ENCODE results near the gene ADORA3.

Gene ADORA3

DNA sequence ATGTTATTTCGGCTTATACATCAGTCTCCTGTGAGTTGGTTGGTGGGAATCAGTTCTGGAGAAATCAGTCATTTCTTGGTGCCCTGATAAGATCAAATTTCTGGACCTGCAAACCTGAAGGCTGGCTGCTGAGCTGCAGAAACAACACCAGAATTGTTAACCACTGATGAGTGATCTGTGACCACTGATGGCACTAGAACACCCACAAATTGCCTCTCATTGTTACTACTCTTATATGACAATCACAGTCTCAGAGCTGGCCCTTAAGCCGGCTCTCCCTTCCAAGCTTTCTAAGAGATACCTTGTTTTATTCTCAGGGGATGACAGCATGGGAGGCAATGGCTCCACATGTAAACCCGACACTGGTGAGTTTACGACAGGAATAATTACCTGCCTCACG is 27.7 kb downstream of the ADORA3 start:
- H3K27ac Mint-ChIP-seq: no peak overlapping the region
- peaks cover 43% of the 10 kb centered on the region for H3K4me1 Mint-ChIP-seq (ENCODE audit: low read depth)
- H3K9me3 Mint-ChIP-seq: no peaks in the 10 kb centered on the region
- intact Hi-C loops (cut with micrococcal nuclease): no loop called here
- H3K4me3 Mint-ChIP-seq: peak overlapping the region; percentile 81
- no peaks in the 10 kb centered on the region for H3K27me3 Mint-ChIP-seq
- peaks cover 55% of the 10 kb centered on the region for H3K36me3 Mint-ChIP-seq (ENCODE audit: low read depth)

GRCh38 chr1:111474521-111474920 is 28.9 kb downstream of the ADORA3 start:
- Mint-ChIP-seq H3K27me3 (no peaks in the 10 kb centered on the region), H3K36me3 (ENCODE audit: low read depth) (peaks cover 55% of the 10 kb centered on the region), H3K9me3 (no peaks in the 10 kb centered on the region), H3K4me3 (peak overlapping the region; percentile 81), H3K4me1 (ENCODE audit: low read depth) (peaks cover 34% of the 10 kb centered on the region), H3K27ac (no peak overlapping the region)
- intact Hi-C loops (cut with micrococcal nuclease): loop anchor here (5.0 kb wide), 1 partner anchor 33 kb away; no protein-coding TSS in a partner anchor

DNA sequence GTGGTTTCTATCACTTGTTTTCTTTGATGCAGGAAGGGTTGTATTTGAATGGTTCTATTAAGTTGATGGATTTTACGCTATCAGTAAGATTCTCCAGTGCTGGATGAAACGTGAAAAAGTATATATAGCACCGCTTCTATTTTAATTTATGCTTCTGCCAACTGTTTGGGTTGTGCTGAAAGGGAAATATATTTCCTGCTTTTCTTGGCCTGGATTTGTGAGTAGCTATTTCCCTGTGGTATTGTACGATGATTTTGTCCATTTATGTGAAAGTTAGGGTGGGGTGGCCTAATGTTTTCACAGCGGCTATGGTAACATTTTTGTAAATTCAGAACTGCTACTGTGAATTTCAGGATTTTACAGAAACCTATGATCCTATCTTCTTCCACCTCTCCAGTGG is 29.3 kb downstream of the ADORA3 start:
- intact Hi-C loops (cut with micrococcal nuclease): loop anchor here (5.0 kb wide), 1 partner anchor 33 kb away; no protein-coding TSS in a partner anchor
- H3K36me3 Mint-ChIP-seq (ENCODE audit: low read depth): peaks cover 55% of the 10 kb centered on the region
- peak overlapping the region; percentile 81 for H3K4me3 Mint-ChIP-seq
- H3K4me1 Mint-ChIP-seq (ENCODE audit: low read depth): peaks cover 34% of the 10 kb centered on the region
- no peak overlapping the region for H3K27ac Mint-ChIP-seq
- H3K27me3 Mint-ChIP-seq: no peaks in the 10 kb centered on the region
- H3K9me3 Mint-ChIP-seq: no peaks in the 10 kb centered on the region

DNA sequence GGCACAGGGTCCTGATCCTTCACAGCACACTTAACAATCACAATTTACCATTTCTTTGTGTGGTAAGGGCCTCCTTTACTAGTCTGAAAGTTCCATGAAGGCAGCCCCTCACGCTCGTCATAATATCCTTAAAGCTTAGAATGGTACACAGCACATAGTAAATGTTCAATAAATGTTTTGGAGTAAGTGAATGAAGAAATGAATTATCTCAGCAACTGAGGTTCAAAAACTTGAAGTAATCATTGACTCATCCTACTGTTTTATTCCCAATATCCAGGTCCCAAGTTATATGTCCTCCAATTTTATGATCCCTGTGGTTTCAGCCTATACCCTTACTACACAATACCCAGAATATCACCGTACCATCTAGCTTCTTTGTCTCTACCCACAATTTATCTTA is 31.9 kb downstream of the ADORA3 start:
- Mint-ChIP-seq H3K9me3 (no peaks in the 10 kb centered on the region), H3K36me3 (ENCODE audit: low read depth) (peaks cover 29% of the 10 kb centered on the region), H3K27ac (no peak overlapping the region), H3K27me3 (no peaks in the 10 kb centered on the region), H3K4me3 (no peak overlapping the region), H3K4me1 (ENCODE audit: low read depth) (peaks cover 21% of the 10 kb centered on the region)
- intact Hi-C loops (cut with micrococcal nuclease): loop anchor here (2.0 to 5.0 kb wide), 2 partner anchors 23 to 36 kb away; partner anchors contain the start of genes ATP5PB and WDR77

GRCh38 chr1:111471012-111471411 is 32.4 kb downstream of the ADORA3 start:
- intact Hi-C loops (cut with micrococcal nuclease): loop anchor here (2.0 to 5.0 kb wide), 2 partner anchors 22 to 36 kb away; partner anchors contain the start of genes ATP5PB and WDR77
- H3K4me1 Mint-ChIP-seq (ENCODE audit: low read depth): peaks cover 18% of the 10 kb centered on the region
- no peaks in the 10 kb centered on the region for H3K27me3 Mint-ChIP-seq
- H3K4me3 Mint-ChIP-seq: no peak overlapping the region
- peaks cover 24% of the 10 kb centered on the region for H3K36me3 Mint-ChIP-seq (ENCODE audit: low read depth)
- H3K9me3 Mint-ChIP-seq: no peaks in the 10 kb centered on the region
- no peak overlapping the region for H3K27ac Mint-ChIP-seq

DNA sequence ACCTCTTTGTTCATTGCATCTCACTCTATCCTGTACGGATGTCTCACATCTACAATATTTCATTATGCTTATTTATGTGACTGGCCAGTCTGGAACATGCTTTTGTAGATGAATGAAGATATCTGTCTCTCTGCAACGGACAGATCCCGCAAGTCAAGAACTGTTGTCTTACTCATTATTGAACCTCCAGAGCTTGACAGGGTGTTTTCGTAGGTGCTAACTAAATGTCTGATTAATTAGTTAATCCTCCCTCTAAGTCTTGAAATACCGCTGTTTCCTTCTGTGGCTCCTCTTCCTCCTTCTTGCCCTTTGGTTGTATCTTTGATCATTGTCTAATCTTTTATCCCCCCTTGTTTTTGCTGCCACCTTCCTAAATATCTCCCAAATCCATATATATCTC is 32.8 kb downstream of the ADORA3 start:
- no peak overlapping the region for H3K27ac Mint-ChIP-seq
- H3K36me3 Mint-ChIP-seq (ENCODE audit: low read depth): peaks cover 20% of the 10 kb centered on the region
- peaks cover 14% of the 10 kb centered on the region for H3K4me1 Mint-ChIP-seq (ENCODE audit: low read depth)
- H3K4me3 Mint-ChIP-seq: no peak overlapping the region
- H3K27me3 Mint-ChIP-seq: no peaks in the 10 kb centered on the region
- H3K9me3 Mint-ChIP-seq: no peaks in the 10 kb centered on the region
- intact Hi-C loops (cut with micrococcal nuclease): loop anchor here (2.0 to 5.0 kb wide), 2 partner anchors 22 to 37 kb away; partner anchors contain the start of genes ATP5PB and WDR77

DNA sequence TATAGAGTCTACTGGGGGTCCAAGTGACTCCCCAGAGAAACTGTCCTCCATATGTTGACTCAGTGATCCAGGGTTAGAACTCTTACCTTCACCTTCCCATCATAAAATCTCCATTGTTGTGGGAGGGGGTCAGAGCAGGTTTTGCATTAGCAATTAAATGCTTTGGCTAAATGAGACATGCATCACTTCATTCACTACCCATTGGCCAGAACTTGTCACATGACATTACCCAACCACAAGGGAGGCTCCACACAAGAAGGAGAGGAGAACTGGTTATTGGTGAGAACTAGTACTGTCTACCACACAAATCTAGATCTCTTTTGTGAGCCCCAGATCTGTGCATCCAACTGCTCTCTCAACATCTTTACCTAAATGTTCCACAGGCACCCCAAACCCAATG is 33.9 kb downstream of the ADORA3 start:
- Mint-ChIP-seq H3K4me1 (ENCODE audit: low read depth) (peaks cover 11% of the 10 kb centered on the region), H3K27ac (no peak overlapping the region), H3K27me3 (no peaks in the 10 kb centered on the region), H3K4me3 (no peak overlapping the region), H3K36me3 (ENCODE audit: low read depth) (peaks cover 24% of the 10 kb centered on the region), H3K9me3 (no peaks in the 10 kb centered on the region)
- intact Hi-C loops (cut with micrococcal nuclease): no loop called here

DNA sequence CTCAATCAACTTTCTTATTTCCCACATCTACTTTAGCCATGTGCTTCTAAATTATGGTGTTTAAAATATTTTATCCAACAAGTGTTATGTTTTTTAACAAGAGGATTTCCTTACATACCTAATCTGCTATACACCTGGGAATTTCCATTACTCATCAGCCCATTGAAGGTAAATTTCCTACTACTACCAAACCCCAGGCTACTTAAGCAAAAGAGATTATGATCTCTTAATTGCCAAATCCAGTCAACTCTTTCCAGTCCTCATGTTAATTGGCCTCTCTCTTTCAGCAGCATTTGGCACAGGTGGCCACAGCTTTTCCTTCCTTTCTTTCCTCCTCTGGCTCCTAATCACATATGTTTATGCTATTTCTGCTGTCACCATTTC is 34.7 kb downstream of the ADORA3 start:
- no peak overlapping the region for H3K27ac Mint-ChIP-seq
- H3K4me1 Mint-ChIP-seq (ENCODE audit: low read depth): peaks cover 16% of the 10 kb centered on the region
- H3K27me3 Mint-ChIP-seq: no peaks in the 10 kb centered on the region
- H3K36me3 Mint-ChIP-seq (ENCODE audit: low read depth): peaks cover 22% of the 10 kb centered on the region
- no peaks in the 10 kb centered on the region for H3K9me3 Mint-ChIP-seq
- H3K4me3 Mint-ChIP-seq: no peak overlapping the region
- intact Hi-C loops (cut with micrococcal nuclease): no loop called here

DNA sequence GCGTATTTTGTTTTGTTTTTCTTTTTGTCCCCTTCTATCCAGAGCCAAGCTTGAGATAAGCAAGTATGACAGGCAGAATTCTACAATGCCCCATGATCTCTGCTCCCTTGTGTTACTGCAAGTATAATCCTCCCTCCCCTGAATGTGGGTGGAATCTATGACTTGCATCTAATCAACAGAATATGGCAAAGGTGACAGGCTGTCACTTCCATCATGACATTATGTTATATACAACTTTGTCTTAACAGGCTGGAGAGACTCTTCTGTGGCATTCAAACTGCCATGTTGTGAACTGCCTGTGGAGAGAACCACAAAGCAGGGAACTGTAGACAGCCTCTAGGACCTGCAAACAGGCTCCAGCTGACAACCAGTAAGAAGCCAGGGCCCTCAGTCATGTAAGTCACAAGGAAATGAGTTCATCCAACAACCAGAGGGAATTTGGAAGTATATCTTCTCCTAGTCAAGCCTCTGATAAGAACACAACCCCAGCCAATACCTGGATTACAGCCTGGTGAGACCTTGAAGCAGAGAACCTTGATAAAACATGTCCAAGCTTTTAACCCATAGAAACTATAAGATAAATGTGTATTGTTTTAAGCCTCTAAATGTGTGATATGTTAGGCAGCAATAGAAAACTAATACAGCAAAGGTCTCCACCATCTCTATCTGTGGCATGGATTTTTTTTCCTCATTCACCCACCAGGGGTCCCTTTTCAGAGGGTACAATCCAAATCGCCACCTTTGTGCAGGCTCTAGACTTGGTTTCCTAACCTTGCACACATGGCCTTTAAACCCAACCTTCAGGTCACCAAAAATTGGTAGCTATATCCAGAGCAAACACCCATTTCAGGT is 35.3 kb downstream of the ADORA3 start:
- intact Hi-C loops (cut with micrococcal nuclease): no loop called here
- Mint-ChIP-seq H3K9me3 (no peaks in the 10 kb centered on the region), H3K27ac (peak overlapping the region; percentile 15)

GRCh38 chr1:111466480-111466879 is 37.0 kb downstream of the ADORA3 start:
- H3K36me3 Mint-ChIP-seq (ENCODE audit: low read depth): peaks cover 37% of the 10 kb centered on the region
- no peak overlapping the region for H3K27ac Mint-ChIP-seq
- no peaks in the 10 kb centered on the region for H3K9me3 Mint-ChIP-seq
- H3K4me3 Mint-ChIP-seq: no peak overlapping the region
- intact Hi-C loops (cut with micrococcal nuclease): no loop called here
- no peaks in the 10 kb centered on the region for H3K27me3 Mint-ChIP-seq
- peaks cover 24% of the 10 kb centered on the region for H3K4me1 Mint-ChIP-seq (ENCODE audit: low read depth)

More for the DNA sequence above, 35.3 kb downstream of the ADORA3 start:
- no peak overlapping the region for H3K4me3 Mint-ChIP-seq
- H3K36me3 Mint-ChIP-seq (ENCODE audit: low read depth): peaks cover 28% of the 10 kb centered on the region
- peaks cover 22% of the 10 kb centered on the region for H3K4me1 Mint-ChIP-seq (ENCODE audit: low read depth)
- no peaks in the 10 kb centered on the region for H3K27me3 Mint-ChIP-seq

DNA sequence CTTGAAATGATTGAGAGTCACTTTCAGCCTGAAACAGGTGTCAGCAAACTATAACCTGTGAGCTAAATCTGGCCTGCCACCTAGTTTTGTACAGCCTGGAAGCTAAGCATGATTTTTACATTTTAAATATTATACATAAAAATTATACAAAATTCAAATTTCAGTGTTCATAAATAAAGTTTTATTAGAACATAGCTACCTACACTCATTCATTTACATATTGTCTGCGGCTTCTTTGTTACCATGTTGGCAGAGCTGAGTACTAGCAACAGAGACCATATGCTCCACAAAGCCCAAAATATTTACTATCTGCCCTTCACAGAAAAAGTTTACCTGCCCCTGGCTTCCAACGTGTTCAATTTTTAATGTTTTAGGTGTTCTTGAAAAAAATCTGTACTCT is 37.7 kb downstream of the ADORA3 start:
- H3K9me3 Mint-ChIP-seq: no peaks in the 10 kb centered on the region
- H3K36me3 Mint-ChIP-seq (ENCODE audit: low read depth): peaks cover 44% of the 10 kb centered on the region
- H3K27me3 Mint-ChIP-seq: no peaks in the 10 kb centered on the region
- intact Hi-C loops (cut with micrococcal nuclease): no loop called here
- H3K4me3 Mint-ChIP-seq: no peak overlapping the region
- H3K27ac Mint-ChIP-seq: no peak overlapping the region
- peaks cover 24% of the 10 kb centered on the region for H3K4me1 Mint-ChIP-seq (ENCODE audit: low read depth)

- Mint-ChIP-seq H3K27me3 (no peaks in the 10 kb centered on the region), H3K27ac (no peak overlapping the region)
- intact Hi-C loops (cut with micrococcal nuclease): no loop called here
Measured at GRCh38 chr1:111463029-111463683, 40.3 kb downstream of the ADORA3 start.

GRCh38 chr1:111462370-111463028 is 40.9 kb downstream of the ADORA3 start:
- Mint-ChIP-seq H3K27me3 (no peaks in the 10 kb centered on the region), H3K36me3 (ENCODE audit: low read depth) (peaks cover 72% of the 10 kb centered on the region)
- intact Hi-C loops (cut with micrococcal nuclease): no loop called here

More at GRCh38 chr1:111463029-111463683, 40.3 kb downstream of the ADORA3 start:
- Mint-ChIP-seq H3K4me1 (ENCODE audit: low read depth) (peaks cover 23% of the 10 kb centered on the region), H3K4me3 (no peak overlapping the region), H3K36me3 (ENCODE audit: low read depth) (peaks cover 66% of the 10 kb centered on the region), H3K9me3 (no peaks in the 10 kb centered on the region)

GRCh38 chr1:111461765-111462164 is 41.7 kb downstream of the ADORA3 start:
- Mint-ChIP-seq H3K36me3 (ENCODE audit: low read depth) (peaks cover 80% of the 10 kb centered on the region), H3K27ac (no peak overlapping the region), H3K4me1 (ENCODE audit: low read depth) (peaks cover 18% of the 10 kb centered on the region), H3K9me3 (no peaks in the 10 kb centered on the region), H3K27me3 (no peaks in the 10 kb centered on the region), H3K4me3 (no peak overlapping the region)
- intact Hi-C loops (cut with micrococcal nuclease): loop anchor here (2.0 kb wide), 1 partner anchor 15 kb away; no protein-coding TSS in a partner anchor

More at GRCh38 chr1:111462370-111463028, 40.9 kb downstream of the ADORA3 start:
- no peak overlapping the region for H3K27ac Mint-ChIP-seq
- H3K9me3 Mint-ChIP-seq: no peaks in the 10 kb centered on the region
- peaks cover 16% of the 10 kb centered on the region for H3K4me1 Mint-ChIP-seq (ENCODE audit: low read depth)
- H3K4me3 Mint-ChIP-seq: no peak overlapping the region
